Gastroesophageal sphincter (tissue), 3 donors: ENCODE results near the gene PRKRIP1.
"Not testable (repeated sequence)": the region's sequence is repeated elsewhere in the genome, so short reads cannot be mapped to it uniquely, and the experiment has no call there.

ENCODE experiments used
- CTCF ChIP-seq, 4 experiments: fragments of 200-600 bp in 2 of 4; fragments of 450-650 bp in 2 of 4; sonication (generic) in 1 of 4; IDR thresholded peaks; one replicate each; pipeline ENCODE4 v1.5.1; 2017 to 2019; ENCODE audit warnings: antibody characterized with exemption in 4 of 4, mild to moderate bottlenecking in 2 of 4, moderate library complexity in 2 of 4
- POLR2A ChIP-seq, 2 donors: fragments of 450-650 bp; IDR thresholded peaks; one replicate each; pipeline ENCODE4 v1.6.1; 2017; ENCODE audit warnings: antibody characterized with exemption in 2 of 2, mild to moderate bottlenecking in 2 of 2, moderate library complexity in 1 of 2

- TF ChIP-seq CTCF, POLR2A (IDR thresholded peaks at IDR 0.05): not testable (repeated sequence)
Measured at GRCh38 chr7:102365390-102365789, 30.8 kb upstream of the PRKRIP1 start.
